GM12878 (cell line): ENCODE results near the gene TGFB2.

Experiments used
- ATF2 ChIP-seq: IDR thresholded peaks from 2 replicates; pipeline ENCODE4 v1.6.1; 2012; ENCODE audit warnings: low read length, inconsistent platforms
- CTCF ChIP-seq, 3 experiments: IDR thresholded peaks in 2 of 3; conservative IDR thresholded peaks in 1 of 3; 2 replicates each; pipeline ENCODE4 v1.5.1; 2011; ENCODE audit warnings: low read depth in 3 of 3, low read length in 3 of 3, mild to moderate bottlenecking in 3 of 3, control low read depth in 2 of 3, moderate library complexity in 2 of 3, inconsistent platforms in 1 of 3, mixed read lengths in 1 of 3; ENCODE audit not compliant: control insufficient read depth in 2 of 3, insufficient read depth in 1 of 3; ENCODE audit errors: extremely low read depth in 1 of 3
- DPF2 ChIP-seq: fragments of 450-650 bp; IDR thresholded peaks from 2 replicates; pipeline ENCODE4 v1.6.1; 2017; ENCODE audit warnings: mild to moderate bottlenecking
- EP300 ChIP-seq, 2 experiments: fragments of 150-350 bp in 1 of 2; IDR thresholded peaks; 2 replicates each; pipeline ENCODE4 v1.6.1; 2011 to 2012; ENCODE audit warnings: low read depth in 2 of 2, low read length in 2 of 2, borderline replicate concordance in 1 of 2, improper control_type of control experiment in 1 of 2, inconsistent platforms in 1 of 2; ENCODE audit not compliant: control insufficient read depth in 1 of 2
- EZH2 ChIP-seq: IDR thresholded peaks from 2 replicates; pipeline ENCODE4 v1.6.1; 2012; ENCODE audit warnings: low read depth, mild to moderate bottlenecking, control low read depth, inconsistent platforms, low read length, borderline replicate concordance; ENCODE audit not compliant: control insufficient read depth
- POLR2A ChIP-seq: IDR thresholded peaks from 2 replicates; pipeline ENCODE4 v1.6.1; 2011; ENCODE audit warnings: low read depth, mild to moderate bottlenecking, low read length
- TARDBP ChIP-seq: IDR thresholded peaks from 2 replicates; pipeline ENCODE4 v1.6.1; 2016; ENCODE audit warnings: borderline replicate concordance

- TF ChIP-seq EZH2 = no peak
- no peak for TF ChIP-seq TARDBP
- no peak for TF ChIP-seq DPF2
- no peak for TF ChIP-seq POLR2A
- no peak for TF ChIP-seq CTCF (IDR thresholded peaks at IDR 0.05 in 2 of 3, conservative IDR thresholded peaks at IDR 0.05 in 1 of 3; ENCODE audit: control insufficient read depth in 2 of 3, extremely low read depth in 1 of 3, insufficient read depth in 1 of 3, low read depth in 3 of 3, low read length in 3 of 3)
- TF ChIP-seq ATF2 = no peak
- TF ChIP-seq EP300 (IDR thresholded peaks at IDR 0.05; ENCODE audit: borderline replicate concordance in 1 of 2, control insufficient read depth in 1 of 2, low read depth in 2 of 2, low read length in 2 of 2) = no peak
Measured at GRCh38 chr1:218478336-218478735, 133.2 kb downstream of the TGFB2 start.
